ENCODE measurements around the gene FAM229B.

The FAM229B gene, protein sequence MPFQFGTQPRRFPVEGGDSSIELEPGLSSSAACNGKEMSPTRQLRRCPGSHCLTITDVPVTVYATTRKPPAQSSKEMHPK

DNA sequence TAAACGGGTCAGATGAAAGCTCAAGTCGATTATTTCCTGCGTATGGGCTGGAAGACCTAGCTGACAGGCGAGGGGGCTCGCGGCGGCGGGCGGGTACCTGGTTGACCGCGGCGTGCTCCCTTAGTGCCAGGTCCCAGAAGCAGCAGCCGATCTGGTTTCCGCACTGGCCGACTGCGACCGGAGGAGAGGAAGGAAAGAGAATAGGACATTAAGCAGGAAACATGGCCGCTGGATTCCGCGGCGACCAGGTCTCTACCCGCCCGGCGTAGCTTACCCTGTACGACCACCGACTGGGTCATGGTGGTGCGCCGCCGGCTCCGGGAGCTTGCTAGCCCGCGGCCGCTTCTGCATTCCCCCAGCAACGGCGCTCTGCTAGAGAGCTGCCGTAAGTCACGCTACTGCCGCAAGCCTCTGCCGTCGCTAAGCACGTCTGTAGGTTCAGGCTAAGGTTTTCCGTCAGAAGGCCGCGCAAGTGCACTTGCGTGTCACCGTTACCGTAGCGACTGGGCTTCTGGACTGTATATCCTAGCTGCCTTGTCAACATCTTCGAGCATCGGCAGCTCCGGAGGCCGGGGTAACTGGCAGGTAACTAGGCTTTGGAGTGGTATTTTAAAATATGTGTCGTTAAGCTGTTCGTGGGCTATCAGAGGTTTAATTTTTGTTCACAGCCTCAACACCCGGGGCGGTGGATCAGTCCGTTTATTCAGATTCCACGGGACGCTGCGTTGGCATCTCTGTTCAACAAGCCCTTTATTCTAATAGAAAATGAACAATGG, at the start of gene FAM229B, which contains the start of gene TUBE1:
Gene FAM229B, plus strand, starts transcription at position 456 of the 776 bp plus-strand sequence. CDS start 11,693 bp downstream, outside the sequence.
Gene TUBE1, minus strand, starts transcription at position 347 of the 776 bp plus-strand sequence. Its CDS starts 48 bp downstream, at position 299.
- ATAC-seq (ENCODE audit: low read depth) (peak; percentile 90), DNase-seq (ENCODE audit: low spot score) (peak; percentile 93)
- H3K4me1 ChIP-seq (ENCODE audit: insufficient read depth, poor library complexity, severe bottlenecking): peaks cover 6% of the 10 kb centered on the region
- peak within 1 kb of the TSS; percentile 63 for H3K4me3 ChIP-seq (ENCODE audit: severe bottlenecking)
- no peaks in the 10 kb centered on the region for H3K27me3 ChIP-seq (ENCODE audit: insufficient read depth, poor library complexity, severe bottlenecking)
- TF ChIP-seq, protein P1, sequence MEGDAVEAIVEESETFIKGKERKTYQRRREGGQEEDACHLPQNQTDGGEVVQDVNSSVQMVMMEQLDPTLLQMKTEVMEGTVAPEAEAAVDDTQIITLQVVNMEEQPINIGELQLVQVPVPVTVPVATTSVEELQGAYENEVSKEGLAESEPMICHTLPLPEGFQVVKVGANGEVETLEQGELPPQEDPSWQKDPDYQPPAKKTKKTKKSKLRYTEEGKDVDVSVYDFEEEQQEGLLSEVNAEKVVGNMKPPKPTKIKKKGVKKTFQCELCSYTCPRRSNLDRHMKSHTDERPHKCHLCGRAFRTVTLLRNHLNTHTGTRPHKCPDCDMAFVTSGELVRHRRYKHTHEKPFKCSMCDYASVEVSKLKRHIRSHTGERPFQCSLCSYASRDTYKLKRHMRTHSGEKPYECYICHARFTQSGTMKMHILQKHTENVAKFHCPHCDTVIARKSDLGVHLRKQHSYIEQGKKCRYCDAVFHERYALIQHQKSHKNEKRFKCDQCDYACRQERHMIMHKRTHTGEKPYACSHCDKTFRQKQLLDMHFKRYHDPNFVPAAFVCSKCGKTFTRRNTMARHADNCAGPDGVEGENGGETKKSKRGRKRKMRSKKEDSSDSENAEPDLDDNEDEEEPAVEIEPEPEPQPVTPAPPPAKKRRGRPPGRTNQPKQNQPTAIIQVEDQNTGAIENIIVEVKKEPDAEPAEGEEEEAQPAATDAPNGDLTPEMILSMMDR (IDR thresholded peaks at IDR 0.05; ENCODE audit: poor library complexity, severe bottlenecking): no peak
- H3K27ac ChIP-seq (ENCODE audit: poor library complexity, severe bottlenecking): peak within 1 kb of the TSS; percentile 26
- peaks cover 31% of the 10 kb centered on the region for H3K36me3 ChIP-seq (ENCODE audit: low read depth)
- no peaks in the 10 kb centered on the region for H3K9me3 ChIP-seq (ENCODE audit: severe bottlenecking)

DNA sequence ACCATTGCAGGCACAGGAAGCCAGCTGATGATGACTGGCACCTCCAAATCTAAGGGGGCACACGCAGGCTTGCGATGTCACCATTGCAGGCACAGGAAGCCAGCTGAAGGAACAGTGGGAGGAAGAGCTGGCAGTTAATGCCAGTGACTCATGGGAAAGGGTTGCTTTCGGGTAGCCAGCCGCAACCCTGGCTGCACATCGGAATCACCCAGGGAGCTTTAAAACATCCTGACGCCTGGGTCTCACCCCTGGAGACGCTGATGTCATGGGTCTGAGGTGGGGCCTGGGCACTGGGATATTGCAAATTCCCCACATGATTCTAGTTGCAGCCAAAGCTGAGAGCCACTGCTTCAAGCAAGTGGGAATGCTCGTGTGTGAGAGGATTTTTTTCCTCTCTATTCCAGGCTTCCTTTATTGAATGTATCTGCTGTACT, 49.6 kb upstream of the FAM229B start:
- DNase-seq (ENCODE audit: low spot score) (no peak), ATAC-seq (ENCODE audit: low read depth) (peak; percentile 87)
- Histone ChIP-seq H3K27ac (ENCODE audit: poor library complexity, severe bottlenecking) (no peak overlapping the region), H3K4me3 (ENCODE audit: severe bottlenecking) (no peak overlapping the region), H3K27me3 (ENCODE audit: insufficient read depth, poor library complexity, severe bottlenecking) (no peaks in the 10 kb centered on the region), H3K4me1 (ENCODE audit: insufficient read depth, poor library complexity, severe bottlenecking) (peaks cover 3% of the 10 kb centered on the region), H3K9me3 (ENCODE audit: severe bottlenecking) (no peaks in the 10 kb centered on the region), H3K36me3 (ENCODE audit: low read depth) (no peaks in the 10 kb centered on the region)
- TF ChIP-seq, protein P1 (IDR thresholded peaks at IDR 0.05; ENCODE audit: poor library complexity, severe bottlenecking): no peak

DNA sequence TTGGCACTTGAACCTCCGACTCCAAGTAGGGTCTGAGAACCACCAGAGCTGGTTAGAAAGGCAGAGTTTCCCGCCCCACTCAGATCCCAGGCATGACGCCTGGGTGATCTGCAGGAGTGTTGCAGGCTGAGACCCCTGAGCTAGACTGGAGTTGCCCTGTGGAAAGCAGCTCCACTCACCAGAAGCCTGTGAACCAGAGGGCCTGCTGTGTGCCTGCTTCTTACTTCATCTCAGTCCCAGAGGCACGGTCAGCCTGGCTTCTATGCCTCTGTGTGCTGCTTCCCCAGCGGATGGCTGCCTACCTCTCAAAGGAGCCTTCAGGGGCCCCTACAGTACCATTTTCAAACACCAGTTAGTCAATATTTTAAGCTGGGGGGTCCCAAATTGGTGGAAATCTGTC, 49.1 kb upstream of the FAM229B start:
- ATAC-seq (ENCODE audit: low read depth) (no peak), DNase-seq (ENCODE audit: low spot score) (no peak)
- H3K9me3 ChIP-seq (ENCODE audit: severe bottlenecking): no peaks in the 10 kb centered on the region
- no peak overlapping the region for H3K4me3 ChIP-seq (ENCODE audit: severe bottlenecking)
- no peaks in the 10 kb centered on the region for H3K27me3 ChIP-seq (ENCODE audit: insufficient read depth, poor library complexity, severe bottlenecking)
- no peaks in the 10 kb centered on the region for H3K36me3 ChIP-seq (ENCODE audit: low read depth)
- no peak overlapping the region for H3K27ac ChIP-seq (ENCODE audit: poor library complexity, severe bottlenecking)
- TF ChIP-seq, protein P1 (IDR thresholded peaks at IDR 0.05; ENCODE audit: poor library complexity, severe bottlenecking): no peak
- peaks cover 3% of the 10 kb centered on the region for H3K4me1 ChIP-seq (ENCODE audit: insufficient read depth, poor library complexity, severe bottlenecking)

DNA sequence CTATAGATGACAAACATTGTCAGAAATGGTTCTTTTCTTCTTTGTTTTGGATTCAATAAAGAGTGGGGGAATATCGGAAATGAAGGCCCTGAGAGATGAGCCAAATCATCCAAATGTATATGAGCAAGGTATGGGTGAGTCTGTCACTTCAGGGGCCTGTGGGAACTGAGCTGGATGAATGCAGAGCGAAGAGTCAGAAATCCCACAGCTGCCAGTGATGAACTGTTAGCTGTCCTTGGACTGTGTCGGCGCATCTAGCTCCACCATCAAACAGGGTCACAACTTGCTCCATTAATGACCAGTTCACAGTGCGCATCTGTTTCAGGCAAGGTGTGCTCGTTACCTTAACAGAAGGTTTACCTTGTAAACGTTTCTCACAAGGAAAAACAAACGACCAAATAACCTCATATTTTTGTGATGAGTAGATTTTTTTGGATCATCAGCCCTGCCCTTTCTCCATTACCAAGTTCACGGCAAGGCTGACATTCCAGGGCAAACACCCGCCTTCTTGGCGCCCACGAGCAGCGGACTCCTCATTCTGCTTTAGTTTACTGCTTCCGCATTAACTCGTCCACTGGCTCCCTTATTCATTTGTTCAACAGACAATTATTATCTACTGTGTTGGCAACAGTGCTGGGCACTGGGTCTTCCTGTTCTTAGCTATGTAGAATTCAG, 48.5 kb upstream of the FAM229B start:
- DNase-seq (ENCODE audit: low spot score) (no peak), ATAC-seq (ENCODE audit: low read depth) (no peak)
- no peaks in the 10 kb centered on the region for H3K36me3 ChIP-seq (ENCODE audit: low read depth)
- peaks cover 3% of the 10 kb centered on the region for H3K4me1 ChIP-seq (ENCODE audit: insufficient read depth, poor library complexity, severe bottlenecking)
- TF ChIP-seq, protein P1 (IDR thresholded peaks at IDR 0.05; ENCODE audit: poor library complexity, severe bottlenecking): no peak
- no peaks in the 10 kb centered on the region for H3K27me3 ChIP-seq (ENCODE audit: insufficient read depth, poor library complexity, severe bottlenecking)
- H3K9me3 ChIP-seq (ENCODE audit: severe bottlenecking): no peaks in the 10 kb centered on the region
- H3K4me3 ChIP-seq (ENCODE audit: severe bottlenecking): no peak overlapping the region
- H3K27ac ChIP-seq (ENCODE audit: poor library complexity, severe bottlenecking): no peak overlapping the region
